Ectodermal cell (in vitro differentiated cells): ENCODE data around the gene WDFY2.
"Not testable (repeated sequence)": the region's sequence is repeated elsewhere in the genome, so short reads cannot be mapped to it uniquely, and the experiment has no call there.

ENCODE experiments used
- H3K27ac ChIP-seq: 2 replicates; pipeline ENCODE4 v1.7.0; 2013; ENCODE audit warnings: mild to moderate bottlenecking, low read depth, low read length; ENCODE audit not compliant: insufficient read depth, poor library complexity, severe bottlenecking
- H3K27me3 ChIP-seq: 2 replicates; pipeline ENCODE4 v1.7.0; 2013; ENCODE audit warnings: mild to moderate bottlenecking, low read length; ENCODE audit not compliant: insufficient read depth, control insufficient read depth, poor library complexity, severe bottlenecking
- H3K36me3 ChIP-seq: one replicate; pipeline ENCODE4 v1.7.0; 2013; ENCODE audit warnings: low read length; ENCODE audit not compliant: control insufficient read depth, insufficient read depth
- H3K4me1 ChIP-seq: one replicate; pipeline ENCODE4 v1.7.0; 2013; ENCODE audit warnings: low read length; ENCODE audit not compliant: control insufficient read depth, insufficient read depth
- H3K4me3 ChIP-seq: 2 replicates; pipeline ENCODE4 v1.7.0; 2013; ENCODE audit warnings: low read depth, low read length, control low read depth; ENCODE audit not compliant: insufficient read depth
- H3K9me3 ChIP-seq: 2 replicates; pipeline ENCODE4 v1.7.0; 2013; ENCODE audit warnings: mild to moderate bottlenecking, low read length, moderate library complexity; ENCODE audit not compliant: control insufficient read depth
- WGBS, 2 experiments: methylation state at CpG; one replicate each; pipeline ENCODE4 v1.1.7; 2013; ENCODE audit warnings: missing lambda C conversion rate in 2 of 2; 5-methylcytosine and 5-hydroxymethylcytosine counted together

The WDFY2 gene

DNA sequence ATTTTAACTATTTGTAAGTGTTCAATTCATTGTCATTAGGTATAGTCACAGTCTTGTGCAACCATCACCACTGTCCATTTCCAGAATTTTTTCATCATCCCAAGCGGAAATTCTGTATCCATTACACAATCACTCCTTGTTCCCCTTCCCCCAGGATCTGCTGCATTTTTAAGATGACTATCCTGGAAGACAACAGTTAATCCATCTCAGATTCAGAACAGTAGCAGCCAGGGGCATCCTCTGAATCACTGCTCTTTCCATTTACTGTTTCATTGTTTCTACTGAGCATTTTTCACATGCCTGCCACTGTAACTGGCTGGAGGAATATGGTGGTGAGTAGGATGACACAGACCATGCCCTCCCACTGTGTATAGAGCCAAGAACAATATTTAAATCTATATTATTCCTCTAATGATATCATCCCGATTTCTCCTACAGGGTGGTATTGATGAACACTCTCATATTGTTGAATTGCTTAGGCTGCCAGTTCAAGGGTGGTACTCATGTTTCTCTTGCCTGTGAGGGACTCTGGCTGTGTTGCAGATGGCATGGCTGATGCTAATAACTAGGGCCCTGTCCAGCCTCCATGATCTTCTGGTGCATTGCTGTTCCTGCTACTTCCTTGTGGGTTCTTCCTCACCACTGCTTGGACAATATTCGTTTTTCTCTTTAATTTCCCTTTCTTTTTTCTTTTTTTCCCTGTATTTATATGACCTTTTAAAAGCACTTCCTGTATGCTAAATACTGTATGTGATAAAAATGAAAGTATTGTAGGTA lies 59.0 kb downstream of the WDFY2 start:
- H3K9me3 ChIP-seq: no peaks in the 10 kb centered on the region
- 83 to 85% methylated on average over 3 of the region's 3 CpGs for WGBS, 2 experiments
- H3K27ac ChIP-seq: no peak overlapping the region
- no peaks in the 10 kb centered on the region for H3K36me3 ChIP-seq
- H3K27me3 ChIP-seq: no peaks in the 10 kb centered on the region
- no peak overlapping the region for H3K4me3 ChIP-seq
- H3K4me1 ChIP-seq: peaks cover 43% of the 10 kb centered on the region

DNA sequence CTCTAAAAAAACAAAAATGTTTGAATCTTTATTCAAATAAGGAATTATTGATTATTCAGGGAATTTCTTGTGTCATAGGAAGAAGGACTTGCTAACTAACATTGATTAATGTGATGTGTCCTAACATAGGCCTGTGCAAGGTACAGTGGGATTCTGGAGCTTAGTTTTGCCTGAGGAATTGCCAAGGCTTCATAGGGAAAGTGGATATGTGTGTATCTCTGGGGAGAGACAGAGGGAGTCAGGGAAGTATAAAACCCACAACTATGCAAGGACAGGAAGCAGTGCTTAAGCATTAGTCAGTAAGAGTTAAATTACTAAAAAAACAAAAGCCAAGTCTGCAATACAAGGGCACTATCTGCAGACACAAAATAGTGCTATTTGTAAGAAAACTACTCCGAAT lies 59.6 kb downstream of the WDFY2 start:
- peaks cover 42% of the 10 kb centered on the region for H3K4me1 ChIP-seq
- H3K27me3 ChIP-seq: no peaks in the 10 kb centered on the region
- WGBS, 2 experiments: 75 to 90% methylated on average over 1 of the region's 1 CpG
- H3K9me3 ChIP-seq: no peaks in the 10 kb centered on the region
- no peak overlapping the region for H3K4me3 ChIP-seq
- H3K27ac ChIP-seq: no peak overlapping the region
- H3K36me3 ChIP-seq: no peaks in the 10 kb centered on the region

- 74 to 83% methylated on average over 1 of the region's 1 CpG for WGBS, 2 experiments
Observed at GRCh38 chr13:51644654-51645053, 60.4 kb downstream of the WDFY2 start.

DNA sequence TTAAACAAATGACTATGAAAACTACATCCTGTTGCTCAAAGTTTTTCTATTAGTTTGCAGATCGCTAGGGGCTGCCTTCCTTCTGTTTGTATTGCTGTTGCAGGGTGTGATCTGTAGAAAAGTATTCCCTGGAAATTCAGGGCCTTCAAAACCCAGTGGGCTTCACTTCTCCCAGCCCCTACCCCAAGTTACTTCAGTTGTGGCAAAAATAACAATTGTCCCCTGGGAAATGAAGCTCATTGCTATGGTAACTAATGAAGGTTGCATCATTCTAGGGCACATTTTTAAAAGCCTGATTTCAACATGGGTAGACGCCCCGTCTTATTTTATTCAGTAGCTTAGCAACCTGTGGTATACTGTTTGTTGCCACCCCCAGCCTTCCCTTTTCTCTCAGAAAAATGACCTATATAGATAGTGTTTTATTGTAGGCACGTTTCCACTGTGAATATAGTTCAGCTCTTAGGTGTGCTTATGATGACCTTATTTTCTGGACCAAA lies 60.9 kb downstream of the WDFY2 start:
- Histone ChIP-seq H3K4me3 (no peak overlapping the region), H3K27ac (peak overlapping the region; percentile 36), H3K9me3 (no peaks in the 10 kb centered on the region), H3K36me3 (no peaks in the 10 kb centered on the region), H3K4me1 (peaks cover 34% of the 10 kb centered on the region), H3K27me3 (no peaks in the 10 kb centered on the region)
- WGBS, 2 experiments: 64 to 78% methylated on average over 3 to 4 of the region's 4 CpGs

More at GRCh38 chr13:51644654-51645053, 60.4 kb downstream of the WDFY2 start:
- Histone ChIP-seq H3K4me1 (peaks cover 35% of the 10 kb centered on the region), H3K4me3 (no peak overlapping the region), H3K9me3 (no peaks in the 10 kb centered on the region), H3K36me3 (no peaks in the 10 kb centered on the region), H3K27ac (no peak overlapping the region), H3K27me3 (no peaks in the 10 kb centered on the region)

GRCh38 chr13:51645761-51646670 lies 61.8 kb downstream of the WDFY2 start:
- Histone ChIP-seq H3K36me3 (no peaks in the 10 kb centered on the region), H3K9me3 (no peaks in the 10 kb centered on the region), H3K4me3 (no peak overlapping the region), H3K27me3 (no peaks in the 10 kb centered on the region), H3K4me1 (peaks cover 34% of the 10 kb centered on the region), H3K27ac (peak overlapping the region; percentile 36)
- 54 to 60% methylated on average over 10 of the region's 10 CpGs for WGBS, 2 experiments

GRCh38 chr13:51647067-51647466 lies 62.8 kb downstream of the WDFY2 start:
- Histone ChIP-seq H3K9me3 (no peaks in the 10 kb centered on the region), H3K4me1 (peaks cover 34% of the 10 kb centered on the region), H3K27ac (no peak overlapping the region), H3K27me3 (no peaks in the 10 kb centered on the region), H3K36me3 (no peaks in the 10 kb centered on the region), H3K4me3 (no peak overlapping the region)
- 91 to 98% methylated on average over 3 to 4 of the region's 4 CpGs for WGBS, 2 experiments

DNA sequence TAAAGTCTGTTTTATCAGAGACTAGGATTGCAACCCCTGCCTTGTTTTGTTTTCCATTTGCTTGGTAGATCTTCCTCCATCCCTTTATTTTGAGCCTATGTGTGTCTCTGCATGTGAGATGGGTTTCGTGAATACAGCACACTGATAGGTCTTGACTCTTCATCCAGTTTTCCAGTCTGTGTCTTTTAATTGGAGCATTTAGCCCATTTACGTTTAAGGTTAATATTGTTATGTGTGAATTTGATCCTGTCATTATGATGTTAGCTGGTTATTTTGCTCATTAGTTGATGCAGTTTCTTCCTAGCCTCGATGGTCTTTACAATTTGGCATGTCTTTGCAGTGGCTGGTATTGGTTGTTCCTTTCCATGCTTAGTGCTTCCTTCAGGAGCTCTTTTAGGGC lies 67.9 kb downstream of the WDFY2 start:
- WGBS, 2 experiments: 93 to 100% methylated on average over 2 to 3 of the region's 3 CpGs
- not testable (repeated sequence) for H3K36me3 ChIP-seq, H3K4me1 ChIP-seq

DNA sequence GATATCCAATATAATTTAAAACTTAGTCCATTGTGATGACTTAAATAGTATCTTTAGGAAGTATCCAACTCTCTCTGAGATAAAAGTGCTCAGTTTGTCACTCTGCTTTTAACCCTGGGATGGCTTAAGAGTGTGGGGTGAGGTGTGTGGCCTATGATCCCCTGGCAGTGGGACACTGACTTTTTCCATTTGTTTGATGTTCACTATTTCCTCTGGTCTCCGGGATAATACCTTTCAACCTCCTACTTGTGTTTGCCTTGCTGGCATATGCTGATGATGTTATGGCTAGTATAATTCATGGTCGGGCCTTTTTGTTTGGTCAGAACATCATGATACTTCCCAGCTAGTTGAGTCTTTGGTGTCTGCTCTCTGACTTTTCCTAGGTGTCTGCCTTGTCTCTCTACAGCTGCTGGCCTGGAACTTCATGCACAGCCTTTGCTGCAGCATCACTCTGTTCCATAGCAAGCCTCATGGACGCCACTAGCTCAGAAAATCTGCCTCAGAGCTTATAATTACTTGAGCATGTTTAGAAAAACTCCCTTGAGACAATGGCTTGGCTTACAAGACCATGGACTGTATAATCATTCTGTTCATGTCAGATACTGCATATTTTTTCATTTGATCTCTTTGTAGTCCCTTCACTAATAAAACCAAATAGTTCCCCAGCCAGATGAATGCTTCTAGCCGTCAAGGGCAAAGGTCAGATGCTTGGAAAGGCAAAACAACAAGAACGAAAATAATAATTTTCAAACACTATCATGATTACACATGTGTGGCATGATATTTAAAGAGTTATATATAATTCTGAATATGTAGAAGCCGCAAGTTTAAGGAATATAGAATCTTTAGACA lies 75.2 kb downstream of the WDFY2 start:
- H3K36me3 ChIP-seq: peaks cover 5% of the 10 kb centered on the region

More for the DNA sequence above, 67.9 kb downstream of the WDFY2 start:
- H3K27ac ChIP-seq, H3K27me3 ChIP-seq, H3K4me3 ChIP-seq, H3K9me3 ChIP-seq: not testable (repeated sequence)

GRCh38 chr13:51660813-51661212 lies 76.6 kb downstream of the WDFY2 start:
- Histone ChIP-seq H3K27me3 (no peaks in the 10 kb centered on the region), H3K4me1 (peaks cover 3% of the 10 kb centered on the region), H3K4me3 (no peak overlapping the region), H3K9me3 (no peaks in the 10 kb centered on the region), H3K27ac (no peak overlapping the region), H3K36me3 (peaks cover 5% of the 10 kb centered on the region)
- WGBS, 2 experiments: 100% methylated on average over 1 of the region's 1 CpG

More for the DNA sequence above, 75.2 kb downstream of the WDFY2 start:
- Histone ChIP-seq H3K4me3 (no peak overlapping the region), H3K9me3 (no peaks in the 10 kb centered on the region), H3K27me3 (no peaks in the 10 kb centered on the region), H3K4me1 (peaks cover 3% of the 10 kb centered on the region), H3K27ac (no peak overlapping the region)
- 93 to 96% methylated on average over 4 to 5 of the region's 6 CpGs for WGBS, 2 experiments
